HEK293 (cell line): Measurements from ENCODE around the gene PIP5K1B.

ENCODE experiments used
- PBX3 ChIP-seq: sonication (generic); formaldehyde crosslinking; IDR thresholded peaks from 2 replicates; pipeline ENCODE4 v1.8.1; 2022; ENCODE audit warnings: mild to moderate bottlenecking, moderate library complexity, missing genetic modification reagents
- ZNF433 ChIP-seq: fragments of 450-650 bp; formaldehyde crosslinking; IDR thresholded peaks from 2 replicates; pipeline ENCODE4 v1.5.1; 2016; ENCODE audit warnings: missing biosample characterization, missing genetic modification characterization, low read depth
- ZNF558 ChIP-seq: fragments of 450-650 bp; formaldehyde crosslinking; IDR thresholded peaks from 2 replicates; pipeline ENCODE4 v1.5.1; 2016; ENCODE audit warnings: missing biosample characterization, missing genetic modification characterization
- TF ChIP-seq, protein P1 (sequence below): fragments of 450-650 bp; formaldehyde crosslinking; IDR thresholded peaks from 2 replicates; pipeline ENCODE4 v1.5.1; 2016; ENCODE audit warnings: missing biosample characterization, missing genetic modification characterization

DNA sequence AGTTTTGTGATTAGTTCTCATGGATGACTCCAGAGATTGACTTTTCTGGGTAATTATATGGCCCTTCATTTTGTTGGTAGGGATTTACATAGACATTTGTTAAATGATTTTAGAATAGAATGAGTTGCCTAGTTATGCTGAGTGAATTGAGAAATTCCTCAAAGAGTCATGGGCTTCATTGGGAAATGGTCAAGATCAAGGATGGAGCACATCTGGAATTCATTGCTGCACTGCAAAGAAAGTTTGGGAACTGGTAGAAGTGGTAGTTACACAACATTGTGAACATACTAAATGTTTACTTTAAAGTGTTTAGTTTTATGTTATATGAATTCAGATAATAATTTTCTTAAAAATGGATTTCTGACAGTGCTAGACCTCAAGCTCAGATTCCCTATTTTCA is 46.5 kb downstream of the PIP5K1B start:
- TF ChIP-seq, protein P1, sequence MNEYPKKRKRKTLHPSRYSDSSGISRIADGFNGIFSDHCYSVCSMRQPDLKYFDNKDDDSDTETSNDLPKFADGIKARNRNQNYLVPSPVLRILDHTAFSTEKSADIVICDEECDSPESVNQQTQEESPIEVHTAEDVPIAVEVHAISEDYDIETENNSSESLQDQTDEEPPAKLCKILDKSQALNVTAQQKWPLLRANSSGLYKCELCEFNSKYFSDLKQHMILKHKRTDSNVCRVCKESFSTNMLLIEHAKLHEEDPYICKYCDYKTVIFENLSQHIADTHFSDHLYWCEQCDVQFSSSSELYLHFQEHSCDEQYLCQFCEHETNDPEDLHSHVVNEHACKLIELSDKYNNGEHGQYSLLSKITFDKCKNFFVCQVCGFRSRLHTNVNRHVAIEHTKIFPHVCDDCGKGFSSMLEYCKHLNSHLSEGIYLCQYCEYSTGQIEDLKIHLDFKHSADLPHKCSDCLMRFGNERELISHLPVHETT (tag by site-specific recombination) = no peak
- TF ChIP-seq ZNF433 (tag by site-specific recombination) (no peak), ZNF558 (tag by site-specific recombination) (no peak), PBX3 (CRISPR knock-in tag) (no peak)
